Pancreas (tissue), 10 donors: ENCODE data around the gene TNIP1. TPM values are rescaled to one million over a fixed set of nuclear protein-coding genes. Genes with fewer than 3 reads are reported as not detected.

ENCODE experiments used
- ATAC-seq, 4 donors: fragments of 200-7000 bp; cut with Tn5 transposase; one replicate each; pipeline versions ENCODE4 v1.8.0 to v1.9.1; 2020; ENCODE audit warnings: mild to moderate bottlenecking in 4 of 4, moderate library complexity in 4 of 4
- DNase-seq, 6 donors: peaks; one replicate each; pipeline ENCODE4 v3.0.0-alpha.2; 2020
- FAIRE-seq: peaks from 2 replicates; lab custom pipeline; 2012; peaks lifted over from hg19 to GRCh38; lab: Jason Lieb, UNC
- H3K27ac ChIP-seq, 4 donors: fragments of 200-600 bp; sonication (generic); 1 replicate in 3 of 4; 2 replicates in 1 of 4; pipeline versions ENCODE4 v1.5.0 to v1.8.0; 2020
- H3K27me3 ChIP-seq, 4 donors: fragments of 200-600 bp; one replicate each; pipeline ENCODE4 v1.8.0; 2021
- H3K36me3 ChIP-seq, 3 donors: fragments of 200-600 bp; sonication (generic) in 1 of 3; one replicate each; pipeline versions ENCODE4 v1.5.0 to v1.8.0; 2020 to 2021
- H3K4me1 ChIP-seq, 3 donors: fragments of 200-600 bp; one replicate each; pipeline ENCODE4 v1.8.0; 2021
- H3K4me3 ChIP-seq, 4 donors: fragments of 200-600 bp; sonication (generic) in 2 of 4; one replicate each; pipeline versions ENCODE4 v1.5.0 to v1.8.0; 2020 to 2021
- H3K9me3 ChIP-seq, 4 donors: fragments of 200-600 bp; one replicate each; pipeline ENCODE4 v1.8.0; 2021
- CTCF ChIP-seq, 4 donors: fragments of 200-600 bp; sonication (generic) in 3 of 4; IDR thresholded peaks; one replicate each; pipeline versions ENCODE4 v1.5.0 to v1.8.0; 2021; ENCODE audit warnings: antibody characterized with exemption in 4 of 4
- WGBS, 2 donors: extraction: QIAGEN DNeasy Blood & Tissue Kit; methylation state at CpG; one replicate each; pipeline ENCODE4 v1.1.7; 2013; 5-methylcytosine and 5-hydroxymethylcytosine counted together
- intact Hi-C, 3 donors: fragments of 100-400 bp; cut with DNase I; formaldehyde crosslinking; loops; one replicate each; pipeline versions ENCODE4 v1.11.1 to v1.14.2; 2022
- polyA plus RNA-seq, 2 donors: library from polyadenylated mRNA; stranded (reverse); fragments of 200-250 nt; gene quantifications; one replicate each; pipeline ENCODE4 v1.2.3, GENCODE V29; 2013
- total RNA-seq, 6 donors: library from RNA; stranded (reverse); fragmentation: NEBNext Ultra II Directional in 4 of 6; extraction: Animal tissue kit (Norgen Biotek cat#: 25700) in 4 of 6; gene quantifications; one replicate each; pipeline versions ENCODE4 v1.2.1 to v1.2.4, GENCODE V29; 2021 to 2023
- donor health status: healthy with polysubstance abuse.
- donor health status: DM: no; HTN: no; CAD: no; lungs with moderate emphysema.
- donor health status: DM: no; HTN: no; CAD: no.
- donor health status: control.
- donor health status: control.
- donor health status: Bipolar disorder and iron deficiency.
- donor health status: DM: yes; HTN: yes; CAD: no.
- donor health status: DM: no; HTN: no; CAD: no.
- donor health status: DM: no; HTN: no; CAD: no.
- donor health status: DM: yes; HTN: yes; CAD: no.

Gene TNIP1
- total and polyA plus RNA-seq, 8 donors: 36.4 to 118 (median 69.3) TPM

DNA sequence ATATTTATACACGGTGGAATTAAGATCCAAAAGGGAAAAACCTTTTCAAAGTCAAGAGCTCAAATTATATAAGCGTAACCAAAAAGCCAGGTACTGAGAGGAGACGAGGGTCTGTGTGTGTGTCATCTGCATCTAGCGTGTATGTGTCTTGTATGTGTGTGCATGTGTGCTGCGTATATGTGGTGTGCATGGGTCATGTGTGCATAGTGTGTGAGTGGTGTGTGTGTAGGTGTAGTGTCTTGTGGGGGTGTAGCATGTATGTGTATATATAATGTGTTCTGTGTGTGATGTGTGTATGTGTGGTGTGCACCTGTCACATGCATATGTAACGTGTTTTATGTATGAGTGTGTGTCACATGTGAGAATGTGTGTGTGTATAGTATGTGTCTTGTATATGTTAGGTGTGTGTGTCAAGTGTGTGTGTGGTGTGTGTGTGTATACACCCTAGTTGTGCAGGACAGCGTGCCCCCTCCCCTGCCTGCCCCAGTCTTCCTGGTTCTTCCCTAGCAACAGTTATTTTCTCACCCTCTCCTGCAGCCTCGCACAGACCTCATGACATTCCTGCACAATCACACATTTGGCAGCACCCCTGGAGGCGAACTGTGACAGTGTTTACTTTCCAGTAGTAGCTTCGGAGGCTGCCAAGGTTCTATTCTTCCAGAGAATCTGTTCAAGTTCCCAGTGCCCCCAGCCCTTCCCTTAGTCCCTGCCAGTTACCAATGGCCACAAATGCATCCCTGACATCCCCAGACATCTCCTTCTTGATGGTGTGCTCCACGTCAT is 27.1 kb upstream of the TNIP1 start:
- intact Hi-C loops: no loop called here
- ATAC-seq: peak; percentile 92 to 96 (median 94)
- 41 to 42% methylated on average over 11 of the region's 11 CpGs for WGBS, 2 donors

GRCh38 chr5:151107084-151107483 is 26.2 kb upstream of the TNIP1 start:
- DNase-seq (peak in 1 of 6 donors; percentile 33), ATAC-seq (peak; percentile 33 to 70 (median 50)), FAIRE-seq (no peak)
- TF ChIP-seq CTCF (IDR thresholded peaks at IDR 0.05): no peak
- Histone ChIP-seq H3K27ac (peak overlapping the region; percentile 4 to 86 (median 60)), H3K36me3 (no peaks in the 10 kb centered on the region), H3K9me3 (no peaks in the 10 kb centered on the region), H3K4me3 (no peak overlapping the region), H3K4me1 (peaks cover 33 to 42% (median 39%) of the 10 kb centered on the region in 3 donors), H3K27me3 (no peaks in the 10 kb centered on the region)
- intact Hi-C loops: no loop called here
- 22 to 24% methylated on average over 7 of the region's 7 CpGs for WGBS, 2 donors

More for the DNA sequence above, 27.1 kb upstream of the TNIP1 start:
- Histone ChIP-seq H3K9me3 (no peaks in the 10 kb centered on the region), H3K4me1 (peaks cover 29 to 35% (median 33%) of the 10 kb centered on the region in 3 donors), H3K27me3 (no peaks in the 10 kb centered on the region), H3K4me3 (no peak overlapping the region), H3K36me3 (no peaks in the 10 kb centered on the region), H3K27ac (peak overlapping the region; percentile 62 to 86 (median 79))
- peak; percentile 67 to 91 (median 86) for DNase-seq
- TF ChIP-seq CTCF (IDR thresholded peaks at IDR 0.05): peak in 1 of 4 donors; percentile 23
- no peak for FAIRE-seq

DNA sequence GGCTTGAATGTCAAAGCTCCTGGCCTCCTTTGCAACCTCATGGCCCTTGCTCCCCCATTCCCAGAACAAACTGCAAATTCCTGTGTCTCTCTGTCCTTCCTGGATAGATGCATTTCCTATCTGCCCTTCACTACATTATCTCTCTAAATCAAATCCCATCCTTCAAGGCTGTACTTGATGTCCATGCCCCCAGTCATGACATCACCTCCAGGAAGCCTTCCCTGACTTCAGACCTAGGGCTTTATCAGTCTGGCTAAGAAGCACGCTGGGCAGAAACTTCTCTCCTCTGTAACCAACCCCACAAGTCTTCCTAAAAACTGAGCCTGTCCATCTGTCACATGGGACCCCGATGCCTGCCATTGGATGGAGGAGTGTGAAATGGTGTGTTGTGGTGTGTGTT is 25.7 kb upstream of the TNIP1 start:
- FAIRE-seq: no peak

DNA sequence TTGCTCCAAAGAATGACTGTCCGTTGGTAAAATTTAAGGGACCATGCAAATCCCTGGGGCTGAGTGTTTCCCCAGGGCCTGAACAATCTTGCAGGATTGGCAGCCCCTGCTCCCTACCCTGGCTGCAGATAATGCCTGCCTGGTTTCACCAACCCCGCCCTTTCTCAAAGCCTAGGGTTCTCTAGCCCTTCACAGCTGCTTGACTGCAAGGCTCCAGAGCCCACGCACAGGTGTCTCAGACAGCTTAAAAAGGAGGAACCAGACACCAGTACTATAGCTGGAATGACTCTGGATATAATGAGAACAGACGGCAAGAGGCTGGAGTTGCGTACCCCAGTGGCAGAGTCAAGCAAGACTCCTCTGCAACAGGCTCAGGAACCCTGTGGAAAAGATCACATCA is 25.2 kb upstream of the TNIP1 start:
- H3K4me1 ChIP-seq: peaks cover 41 to 52% (median 47%) of the 10 kb centered on the region in 3 donors
- no peaks in the 10 kb centered on the region for H3K36me3 ChIP-seq
- no peak overlapping the region for H3K4me3 ChIP-seq
- WGBS, 2 donors: 87 to 91% methylated on average over 5 of the region's 5 CpGs
- DNase-seq (no peak), FAIRE-seq (no peak), ATAC-seq (no peak)
- TF ChIP-seq CTCF (IDR thresholded peaks at IDR 0.05): no peak
- no peaks in the 10 kb centered on the region for H3K27me3 ChIP-seq
- intact Hi-C loops: no loop called here
- H3K9me3 ChIP-seq: no peaks in the 10 kb centered on the region
- H3K27ac ChIP-seq: peak overlapping the region in 2 of 4 donors; percentile 86

More for the DNA sequence above, 25.7 kb upstream of the TNIP1 start:
- intact Hi-C loops: no loop called here
- H3K27me3 ChIP-seq: no peaks in the 10 kb centered on the region
- ATAC-seq: no peak
- 76 to 80% methylated on average over 2 of the region's 2 CpGs for WGBS, 2 donors
- TF ChIP-seq CTCF (IDR thresholded peaks at IDR 0.05): no peak
- no peak overlapping the region for H3K4me3 ChIP-seq
- peaks cover 39 to 48% (median 45%) of the 10 kb centered on the region in 3 donors for H3K4me1 ChIP-seq
- H3K9me3 ChIP-seq: no peaks in the 10 kb centered on the region
- no peaks in the 10 kb centered on the region for H3K36me3 ChIP-seq
- H3K27ac ChIP-seq: peak overlapping the region; percentile 4 to 86 (median 60)
- DNase-seq: no peak

- 85 to 91% methylated on average over 2 of the region's 2 CpGs for WGBS, 2 donors
- no peaks in the 10 kb centered on the region for H3K27me3 ChIP-seq
- no peaks in the 10 kb centered on the region for H3K36me3 ChIP-seq
- DNase-seq (no peak), FAIRE-seq (no peak), ATAC-seq (no peak)
- H3K4me1 ChIP-seq: peaks cover 42 to 56% (median 52%) of the 10 kb centered on the region in 3 donors
- H3K27ac ChIP-seq: no peak overlapping the region
- no peaks in the 10 kb centered on the region for H3K9me3 ChIP-seq
- no peak for TF ChIP-seq CTCF (IDR thresholded peaks at IDR 0.05)
- H3K4me3 ChIP-seq: no peak overlapping the region
- intact Hi-C loops: no loop called here
Measured at GRCh38 chr5:151105561-151105960, 24.7 kb upstream of the TNIP1 start.
